IPS DF 6.9 (cell line): Measurements from ENCODE around the gene YEATS4.

Experiments used
- DNase-seq: peaks from one replicate; pipeline ENCODE4 v3.0.0-alpha.2; 2013; ENCODE audit warnings: low read depth, low spot score
- H3K27ac ChIP-seq: one replicate; pipeline ENCODE4 v1.5.1; 2013; ENCODE audit warnings: low read length, control low read depth
- H3K27me3 ChIP-seq: 2 replicates; pipeline ENCODE4 v1.6.1; 2013; ENCODE audit warnings: mild to moderate bottlenecking, low read length; ENCODE audit not compliant: control insufficient read depth, insufficient read depth
- H3K36me3 ChIP-seq: 2 replicates; pipeline ENCODE4 v1.6.1; 2013; ENCODE audit warnings: low read length; ENCODE audit not compliant: control insufficient read depth, insufficient read depth
- H3K4me1 ChIP-seq: 2 replicates; pipeline ENCODE4 v1.6.1; 2013; ENCODE audit warnings: low read length; ENCODE audit not compliant: control insufficient read depth, insufficient read depth
- H3K4me3 ChIP-seq: 2 replicates; pipeline ENCODE4 v1.5.1; 2013; ENCODE audit warnings: mild to moderate bottlenecking, low read length
- H3K9me3 ChIP-seq: 2 replicates; pipeline ENCODE4 v1.6.1; 2013; ENCODE audit warnings: low read length, inconsistent platforms; ENCODE audit not compliant: control insufficient read depth, insufficient read depth
- WGBS: extraction: QIAGEN DNeasy Blood & Tissue Kit; methylation state at CpG from one replicate; pipeline ENCODE4 v1.1.7; 2013; ENCODE audit warnings: mixed read lengths, missing lambda C conversion rate; ENCODE audit not compliant: insufficient read length, insufficient coverage; 5-methylcytosine and 5-hydroxymethylcytosine counted together

YEATS4 gene

DNA sequence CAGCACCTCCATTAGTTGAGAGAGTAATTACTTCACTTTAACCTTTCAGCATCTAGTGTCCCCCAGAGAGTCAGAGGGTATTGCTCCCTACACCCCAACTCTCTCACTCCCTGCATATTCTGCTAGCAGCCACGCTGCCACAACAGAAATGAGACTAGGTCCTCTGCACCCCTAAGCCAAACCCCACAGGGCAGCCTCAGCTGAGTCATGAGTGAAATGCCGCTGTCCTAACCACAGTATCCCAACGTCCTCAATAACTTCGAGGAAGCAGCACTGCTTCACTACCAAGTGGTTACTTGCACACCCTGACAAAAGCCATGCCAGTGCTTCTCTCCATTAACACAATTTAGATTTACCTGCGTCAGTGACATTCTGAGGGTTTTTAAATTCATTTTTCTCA, 18.2 kb upstream of the YEATS4 start:
- DNase-seq, result no peak
- Histone ChIP-seq H3K27ac (no peak overlapping the region), H3K4me1 (no peaks in the 10 kb centered on the region), H3K9me3 (no peaks in the 10 kb centered on the region), H3K27me3 (no peaks in the 10 kb centered on the region), H3K36me3 (no peaks in the 10 kb centered on the region), H3K4me3 (no peak overlapping the region)
- WGBS, result no CpG with 5 or more reads among the region's 5 CpGs

DNA sequence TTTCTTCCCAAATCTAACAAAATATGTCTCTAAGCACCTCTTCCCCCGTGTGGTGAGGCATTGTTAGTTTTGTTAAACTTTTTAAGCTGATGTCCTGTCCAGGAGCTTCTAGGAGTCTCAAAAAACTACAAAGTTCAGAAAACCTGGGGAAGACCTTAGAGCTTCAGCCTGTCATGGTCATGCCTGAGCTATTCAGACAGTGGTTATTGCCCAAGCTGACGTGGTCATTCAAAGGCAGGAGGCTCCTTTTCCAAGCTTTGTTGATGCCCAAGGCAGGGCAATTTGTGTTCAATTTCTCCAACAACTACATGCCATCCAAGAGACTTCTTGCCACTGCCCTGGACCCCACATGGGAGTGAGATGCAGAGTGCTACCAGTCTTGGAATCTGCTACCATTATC, 17.1 kb upstream of the YEATS4 start:
- Histone ChIP-seq H3K27ac (no peak overlapping the region), H3K4me3 (no peak overlapping the region), H3K27me3 (no peaks in the 10 kb centered on the region), H3K36me3 (no peaks in the 10 kb centered on the region), H3K9me3 (no peaks in the 10 kb centered on the region), H3K4me1 (no peaks in the 10 kb centered on the region)
- WGBS, result no CpG with 5 or more reads among the region's 2 CpGs
- no peak for DNase-seq

DNA sequence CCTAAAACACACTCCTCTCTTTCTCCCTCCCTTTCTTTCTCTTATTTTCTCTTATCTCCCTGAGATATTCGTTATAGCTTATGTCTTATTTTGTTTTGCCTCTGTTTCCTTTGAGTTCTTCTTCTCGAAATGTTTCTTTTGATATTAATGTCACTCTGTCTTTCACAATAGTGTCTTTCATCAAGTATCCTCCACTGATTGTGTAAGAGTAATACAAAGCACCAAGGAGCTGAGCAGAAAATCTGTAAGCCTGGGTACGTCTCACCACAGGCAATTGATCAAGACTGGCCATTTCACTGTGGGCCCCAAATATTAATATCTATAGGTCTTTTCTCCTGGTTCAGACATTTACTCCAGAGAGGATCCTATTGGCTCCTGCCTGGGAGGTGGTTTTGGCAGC, 16.2 kb upstream of the YEATS4 start:
- WGBS, result no CpG with 5 or more reads among the region's 3 CpGs
- DNase-seq, result no peak

DNA sequence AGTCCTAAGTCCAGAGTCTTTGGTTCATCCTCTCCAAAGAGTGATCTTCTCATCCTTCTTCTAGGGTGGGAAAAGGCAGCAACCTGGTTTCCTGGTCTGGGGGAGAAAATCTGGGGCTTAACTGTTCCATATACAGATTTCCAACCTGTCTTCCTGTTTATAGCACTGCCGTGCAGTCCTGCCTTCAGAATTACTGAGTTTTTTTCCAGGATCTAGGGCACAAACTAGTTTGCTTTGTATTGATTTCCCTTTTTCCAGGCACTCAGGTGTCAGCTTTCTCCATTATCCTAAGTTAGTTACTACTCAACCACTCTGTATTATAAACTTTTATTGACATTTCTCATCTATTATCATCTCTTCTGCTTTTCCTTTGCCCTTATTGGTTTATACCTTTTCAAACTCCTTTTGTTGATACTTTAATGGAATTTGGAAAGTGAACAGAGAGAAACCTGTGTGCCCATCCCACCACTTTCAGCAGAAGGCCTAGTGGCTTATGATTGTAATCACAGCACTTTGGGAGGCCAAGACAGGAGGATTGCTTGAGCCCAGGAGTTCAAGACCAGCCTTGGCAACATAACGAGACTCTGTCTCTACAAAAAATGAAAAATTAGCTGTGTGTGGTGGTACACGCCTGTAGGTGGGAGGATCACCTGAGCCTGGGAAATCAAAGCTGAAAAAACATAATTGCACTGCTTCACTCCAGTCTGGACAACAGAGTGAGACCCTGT, 15.5 kb upstream of the YEATS4 start:
- no peak overlapping the region for H3K4me3 ChIP-seq
- H3K27me3 ChIP-seq, result no peaks in the 10 kb centered on the region
- H3K4me1 ChIP-seq, result no peaks in the 10 kb centered on the region
- no CpG with 5 or more reads among the region's 3 CpGs for WGBS
- no peaks in the 10 kb centered on the region for H3K9me3 ChIP-seq
- no peak overlapping the region for H3K27ac ChIP-seq
- DNase-seq, result no peak
- no peaks in the 10 kb centered on the region for H3K36me3 ChIP-seq

More for the DNA sequence above, 16.2 kb upstream of the YEATS4 start:
- Histone ChIP-seq H3K9me3 (no peaks in the 10 kb centered on the region), H3K27ac (no peak overlapping the region), H3K4me3 (no peak overlapping the region), H3K27me3 (no peaks in the 10 kb centered on the region), H3K4me1 (no peaks in the 10 kb centered on the region), H3K36me3 (no peaks in the 10 kb centered on the region)

DNA sequence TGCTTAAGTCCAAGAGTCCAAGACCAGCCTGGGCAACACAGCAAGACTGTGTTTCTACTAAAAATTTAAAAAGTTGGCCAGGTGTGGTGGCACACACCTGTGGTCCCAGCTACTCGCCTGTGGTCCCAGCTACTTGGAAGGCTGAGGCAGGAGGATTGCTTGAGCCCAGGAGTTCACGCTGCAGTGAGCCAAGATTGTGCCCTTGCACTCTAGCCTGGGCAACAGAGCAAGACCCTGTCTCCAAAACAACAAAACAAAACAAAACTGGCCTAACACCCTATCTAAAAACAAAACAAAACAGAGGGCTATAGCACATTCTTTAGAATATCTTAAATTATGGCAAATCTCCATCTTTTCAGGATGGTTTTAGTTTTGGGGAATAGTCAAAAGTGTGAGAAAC, 14.5 kb upstream of the YEATS4 start:
- Histone ChIP-seq H3K9me3 (no peaks in the 10 kb centered on the region), H3K27ac (no peak overlapping the region), H3K4me1 (no peaks in the 10 kb centered on the region), H3K4me3 (no peak overlapping the region), H3K36me3 (no peaks in the 10 kb centered on the region), H3K27me3 (no peaks in the 10 kb centered on the region)
- DNase-seq, result no peak
- no CpG with 5 or more reads among the region's 2 CpGs for WGBS

DNA sequence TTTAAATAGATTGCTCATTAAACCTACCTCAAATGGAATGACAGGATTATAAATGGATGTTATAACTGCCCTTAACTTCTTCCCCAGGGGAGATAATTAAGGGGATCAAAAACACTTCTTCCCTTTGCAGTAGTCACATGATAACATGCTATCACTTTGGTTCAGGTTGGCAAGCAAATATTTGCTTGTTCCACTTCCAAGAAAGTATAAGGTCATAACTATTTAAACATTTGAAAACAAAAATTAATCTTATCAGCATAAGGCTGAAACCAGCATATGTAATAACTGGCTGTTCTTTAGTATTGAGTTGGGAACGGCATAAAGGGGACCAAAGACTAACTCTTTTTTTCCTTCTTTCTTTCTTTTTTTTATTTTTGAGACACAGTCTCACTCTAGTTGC, 13.8 kb upstream of the YEATS4 start:
- Histone ChIP-seq H3K36me3 (no peaks in the 10 kb centered on the region), H3K4me1 (no peaks in the 10 kb centered on the region), H3K27me3 (no peaks in the 10 kb centered on the region), H3K9me3 (no peaks in the 10 kb centered on the region), H3K4me3 (no peak overlapping the region), H3K27ac (no peak overlapping the region)
- DNase-seq, result no peak
- no CpG with 5 or more reads among the region's 1 CpG for WGBS

DNA sequence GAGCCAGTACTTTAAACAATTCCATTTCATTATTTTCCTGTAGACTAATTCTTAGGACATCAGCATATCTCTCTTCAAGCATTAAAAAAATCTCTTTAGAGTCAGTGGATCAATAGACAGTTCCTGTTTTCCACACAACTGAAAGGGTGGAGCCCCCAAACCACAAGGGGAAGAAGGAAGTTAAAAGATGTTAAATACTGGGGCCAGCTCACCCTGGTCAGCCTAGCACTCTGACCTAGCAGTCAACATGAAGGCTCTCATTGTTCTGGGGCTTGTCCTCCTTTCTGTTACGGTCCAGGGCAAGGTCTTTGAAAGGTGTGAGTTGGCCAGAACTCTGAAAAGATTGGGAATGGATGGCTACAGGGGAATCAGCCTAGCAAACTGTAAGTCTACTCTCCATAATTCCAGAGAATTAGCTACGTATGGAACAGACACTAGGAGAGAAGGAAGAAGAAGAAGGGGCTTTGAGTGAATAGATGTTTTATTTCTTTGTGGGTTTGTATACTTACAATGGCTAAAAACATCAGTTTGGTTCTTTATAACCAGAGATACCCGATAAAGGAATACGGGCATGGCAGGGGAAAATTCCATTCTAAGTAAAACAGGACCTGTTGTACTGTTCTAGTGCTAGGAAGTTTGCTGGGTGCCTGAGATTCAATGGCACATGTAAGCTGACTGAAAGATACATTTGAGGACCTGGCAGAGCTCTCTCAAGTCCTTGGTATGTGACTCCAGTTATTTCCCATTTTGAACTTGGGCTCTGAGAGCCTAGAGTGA, 11.2 kb upstream of the YEATS4 start, which contains the start of gene LYZ:
TSS of gene LYZ (plus strand) at position 220 of the 777 bp plus-strand sequence. CDS start at position 248, 28 bp downstream.
- WGBS, result no CpG with 5 or more reads among the region's 4 CpGs
- no peaks in the 10 kb centered on the region for H3K9me3 ChIP-seq
- no peak within 1 kb of the TSS for H3K4me3 ChIP-seq
- no peak within 1 kb of the TSS for H3K27ac ChIP-seq
- H3K36me3 ChIP-seq, result no peaks in the 10 kb centered on the region
- no peak for DNase-seq
- H3K27me3 ChIP-seq, result no peaks in the 10 kb centered on the region
- H3K4me1 ChIP-seq, result no peaks in the 10 kb centered on the region

DNA sequence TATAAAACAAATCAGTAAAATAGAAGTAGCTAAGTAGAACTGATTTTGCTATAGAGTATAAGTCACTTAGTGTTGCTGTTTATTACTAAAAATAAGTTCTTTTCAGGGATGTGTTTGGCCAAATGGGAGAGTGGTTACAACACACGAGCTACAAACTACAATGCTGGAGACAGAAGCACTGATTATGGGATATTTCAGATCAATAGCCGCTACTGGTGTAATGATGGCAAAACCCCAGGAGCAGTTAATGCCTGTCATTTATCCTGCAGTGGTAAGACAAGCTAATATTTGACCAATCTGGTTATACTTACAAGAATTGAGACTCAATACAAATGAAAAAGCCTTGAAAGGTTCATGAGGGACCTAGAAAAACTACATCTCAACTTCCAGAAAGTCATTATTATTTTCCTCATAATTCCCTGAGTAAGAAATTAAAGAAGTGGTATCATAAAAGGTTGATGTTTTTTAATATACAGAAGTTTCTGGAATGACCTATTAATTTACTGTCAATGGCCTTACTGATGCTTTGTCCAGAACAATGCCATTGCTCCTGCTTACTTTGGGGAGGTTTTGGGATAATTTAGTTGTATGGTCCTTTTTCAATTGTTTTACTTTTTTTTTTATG, 9.4 kb upstream of the YEATS4 start:
- H3K27me3 ChIP-seq, result no peaks in the 10 kb centered on the region
- no peak for DNase-seq
- no peak overlapping the region for H3K4me3 ChIP-seq
- WGBS, result no CpG with 5 or more reads among the region's 2 CpGs
- no peaks in the 10 kb centered on the region for H3K9me3 ChIP-seq
- H3K27ac ChIP-seq, result no peak overlapping the region
- H3K36me3 ChIP-seq, result no peaks in the 10 kb centered on the region
- no peaks in the 10 kb centered on the region for H3K4me1 ChIP-seq

DNA sequence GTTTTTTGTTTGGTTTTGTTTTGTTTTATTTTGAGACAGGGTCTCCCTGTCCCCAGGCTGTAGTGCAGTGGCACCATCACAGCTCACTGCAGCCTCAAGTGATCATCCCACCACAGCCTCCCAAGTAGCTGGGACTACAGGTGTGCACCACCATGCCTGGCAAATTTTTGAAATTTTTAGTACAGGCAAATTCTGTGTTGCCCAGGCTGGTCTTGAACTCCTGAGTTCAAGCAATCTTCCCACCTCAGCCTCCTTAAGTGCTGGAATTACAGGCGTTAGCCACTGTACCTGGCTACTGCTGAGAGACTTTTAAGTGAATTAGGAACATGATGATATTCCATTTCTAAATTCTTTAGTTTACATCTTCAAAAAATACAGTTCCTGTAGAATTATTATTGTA, 8.8 kb upstream of the YEATS4 start:
- Histone ChIP-seq H3K27ac (no peak overlapping the region), H3K36me3 (no peaks in the 10 kb centered on the region), H3K9me3 (no peaks in the 10 kb centered on the region), H3K27me3 (no peaks in the 10 kb centered on the region), H3K4me3 (no peak overlapping the region), H3K4me1 (no peaks in the 10 kb centered on the region)
- WGBS, result no CpG with 5 or more reads among the region's 1 CpG
- no peak for DNase-seq

DNA sequence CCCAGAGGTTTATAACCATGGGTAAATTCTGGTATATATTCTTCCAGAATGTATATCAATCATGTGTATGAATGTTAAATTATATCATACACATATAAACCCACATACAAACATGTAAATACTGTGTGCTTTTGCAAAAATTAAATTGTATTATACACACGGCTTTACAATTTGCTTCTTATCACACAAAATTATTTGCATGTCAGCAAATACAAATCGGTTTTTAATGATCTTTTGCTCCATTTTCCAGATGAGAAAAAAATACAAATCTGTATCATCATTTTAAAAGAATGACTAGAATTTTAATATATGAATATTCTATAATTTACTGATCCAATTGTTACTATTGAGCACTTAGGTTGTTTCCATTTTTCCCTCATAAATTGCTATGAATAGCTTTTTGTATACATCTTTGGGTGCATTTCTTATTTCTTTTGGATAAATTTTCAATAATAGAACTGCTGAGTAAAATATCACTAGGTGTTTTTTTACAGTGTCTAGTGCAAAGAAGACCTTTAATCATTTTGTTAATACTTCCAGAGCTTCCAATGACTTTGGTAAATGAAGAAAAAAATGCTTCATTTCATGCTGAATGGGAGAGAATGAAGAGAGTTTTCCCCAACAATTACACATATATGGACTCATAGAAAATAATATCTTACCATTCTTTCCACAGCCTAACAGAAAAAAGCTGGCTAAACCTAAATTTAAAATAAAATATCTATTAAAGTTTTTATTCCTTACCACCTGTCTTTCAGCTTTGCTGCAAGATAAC, 7.9 kb upstream of the YEATS4 start:
- H3K27me3 ChIP-seq, result no peaks in the 10 kb centered on the region
- no peak for DNase-seq
- no peaks in the 10 kb centered on the region for H3K4me1 ChIP-seq
- WGBS, result no CpG with 5 or more reads among the region's 2 CpGs
- no peaks in the 10 kb centered on the region for H3K9me3 ChIP-seq
- H3K36me3 ChIP-seq, result no peaks in the 10 kb centered on the region
- no peak overlapping the region for H3K4me3 ChIP-seq
- no peak overlapping the region for H3K27ac ChIP-seq
